Activated gamma-delta T cell treated with anti-CD3 and anti-CD28 coated beads, Interleukin-2, amount 50 U/mL, for 16 hours (primary cell): ENCODE data around the gene RHOD.

Experiments
- DNase-seq: peaks from one replicate; pipeline ENCODE4 v3.0.0-alpha.2; 2020; ENCODE audit warnings: low read depth

RHOD gene

GRCh38 chr11:67062526-67063373 is 6.1 kb downstream of the RHOD start:
- no peak for DNase-seq

GRCh38 chr11:67066333-67066709 is 9.7 kb downstream of the RHOD start:
- DNase-seq = no peak

GRCh38 chr11:67071420-67072284 is 15.0 kb downstream of the RHOD start:
- peak; percentile 57 for DNase-seq

GRCh38 chr11:67072295-67072694 is 15.6 kb downstream of the RHOD start:
- no peak for DNase-seq

GRCh38 chr11:67073908-67074307 is 17.3 kb downstream of the RHOD start:
- DNase-seq = no peak

GRCh38 chr11:67076202-67076601 is 19.6 kb downstream of the RHOD start:
- DNase-seq = no peak

- DNase-seq = no peak
Measured at GRCh38 chr11:67079065-67079705, 22.5 kb downstream of the RHOD start.

GRCh38 chr11:67082071-67082791 is 25.6 kb downstream of the RHOD start:
- DNase-seq = no peak

- DNase-seq = no peak
Measured at GRCh38 chr11:67083786-67084366, 27.2 kb downstream of the RHOD start.

GRCh38 chr11:67085617-67086016 is 29.0 kb downstream of the RHOD start:
- no peak for DNase-seq

GRCh38 chr11:67090717-67091116 is 34.1 kb downstream of the RHOD start:
- no peak for DNase-seq

GRCh38 chr11:67095214-67095507 is 38.5 kb downstream of the RHOD start:
- no peak for DNase-seq

GRCh38 chr11:67098799-67099429 is 42.3 kb downstream of the RHOD start:
- DNase-seq = no peak

GRCh38 chr11:67099831-67100324 is 43.2 kb downstream of the RHOD start:
- DNase-seq = no peak

GRCh38 chr11:67102664-67103063 is 46.0 kb downstream of the RHOD start:
- DNase-seq = no peak

- no peak for DNase-seq
Measured at GRCh38 chr11:67105964-67106363, 49.3 kb downstream of the RHOD start.

- DNase-seq = no peak
Measured at GRCh38 chr11:67111261-67111660, 54.6 kb downstream of the RHOD start.

GRCh38 chr11:67113231-67113721 is 56.6 kb downstream of the RHOD start:
- DNase-seq = no peak

- no peak for DNase-seq
Measured at GRCh38 chr11:67114275-67114896, 57.7 kb downstream of the RHOD start.

GRCh38 chr11:67116758-67117105 is 60.1 kb downstream of the RHOD start:
- no peak for DNase-seq

- DNase-seq = no peak
Measured at GRCh38 chr11:67117176-67117575, 60.5 kb downstream of the RHOD start.
